Heart left ventricle (tissue), 16 donors: ENCODE measurements around the gene PGAP3. TPM values are rescaled to one million over a fixed set of nuclear protein-coding genes. Genes with fewer than 3 reads are reported as not detected.
A peak's percentile ranks its signal among the peaks of the same experiment; 100 is the strongest.

Experiments used
- ATAC-seq, 4 donors: fragments of 200-7000 bp; cut with Tn5 transposase; one replicate each; pipeline ENCODE4 v1.9.1; 2020 to 2022; ENCODE audit warnings: moderate library complexity in 4 of 4, mild to moderate bottlenecking in 3 of 4, moderate number of reproducible peaks in 1 of 4
- DNase-seq, 5 donors: peaks; one replicate each; pipeline ENCODE4 v3.0.0-alpha.2; 2020
- H3K27ac ChIP-seq, 12 donors: fragments of 200-600 bp; sonication (generic) in 4 of 12; one replicate each; pipeline versions ENCODE4 v1.5.0 to v1.8.0; 2016 to 2022; ENCODE audit warnings: mild to moderate bottlenecking in 2 of 12
- H3K27me3 ChIP-seq, 9 donors: fragments of 200-600 bp; sonication (generic) in 2 of 9; one replicate each; pipeline versions ENCODE4 v1.5.1 to v1.8.0; 2016 to 2022; ENCODE audit warnings: mild to moderate bottlenecking in 3 of 9
- H3K36me3 ChIP-seq, 9 donors: fragments of 200-600 bp; sonication (generic) in 2 of 9; one replicate each; pipeline versions ENCODE4 v1.5.0 to v1.8.0; 2018 to 2022; ENCODE audit warnings: mild to moderate bottlenecking in 2 of 9
- H3K4me1 ChIP-seq, 12 donors: fragments of 200-600 bp; sonication (generic) in 4 of 12; one replicate each; pipeline versions ENCODE4 v1.5.0 to v1.8.0; 2016 to 2022; ENCODE audit warnings: mild to moderate bottlenecking in 3 of 12
- H3K4me3 ChIP-seq, 12 donors: fragments of 200-600 bp; sonication (generic) in 4 of 12; one replicate each; pipeline versions ENCODE4 v1.5.0 to v1.8.0; 2017 to 2022; ENCODE audit warnings: mild to moderate bottlenecking in 9 of 12, moderate library complexity in 4 of 12
- H3K9me3 ChIP-seq, 12 donors: fragments of 200-600 bp; sonication (generic) in 4 of 12; one replicate each; pipeline versions ENCODE4 v1.5.0 to v1.8.0; 2016 to 2022; ENCODE audit warnings: mild to moderate bottlenecking in 1 of 12
- CTCF ChIP-seq, 12 donors: fragments of 200-600 bp; sonication (generic) in 4 of 12; IDR thresholded peaks; one replicate each; pipeline versions ENCODE4 v1.5.0 to v1.8.0; 2018 to 2022; ENCODE audit warnings: antibody characterized with exemption in 12 of 12, mild to moderate bottlenecking in 5 of 12
- POLR2A ChIP-seq, 2 donors: fragments of 450-650 bp; IDR thresholded peaks; one replicate each; pipeline ENCODE4 v1.6.1; 2017; ENCODE audit warnings: antibody characterized with exemption in 2 of 2, mild to moderate bottlenecking in 2 of 2, moderate library complexity in 2 of 2
- WGBS, 4 donors: extraction: QIAGEN DNeasy Blood & Tissue Kit in 2 of 4; methylation state at CpG; one replicate each; pipeline versions ENCODE4 v1.1.5 to v1.1.7; 2013 to 2018; 5-methylcytosine and 5-hydroxymethylcytosine counted together
- intact Hi-C, 10 donors: fragments of 100-400 bp; cut with DNase I; formaldehyde crosslinking; loops; one replicate each; pipeline versions ENCODE4 v1.11.1 to v1.14.2; 2022
- polyA plus RNA-seq, 2 donors: library from polyadenylated mRNA; stranded (reverse); fragments of 200-250 nt; gene quantifications; one replicate each; pipeline ENCODE4 v1.2.3, GENCODE V29; 2013
- total RNA-seq, 9 donors: library from RNA; depleted of rRNA in 2 of 9; stranded (reverse); fragments of >200 nt in 2 of 9; fragmentation: NEBNext Ultra II Directional in 3 of 9; extraction: Animal tissue kit (Norgen Biotek cat#: 25700) in 3 of 9; gene quantifications; one replicate each; pipeline versions ENCODE4 v1.1.0 to v1.2.4, GENCODE V29; 2016 to 2023
- donor health status: ischemic (EF 13 %, LVEDD 7.1; RV severe dilation, severe dysfunction).
- donor health status: healthy with polysubstance abuse.
- donor health status: DM: no; HTN: yes; CAD: no.
- donor health status: DM: no; HTN: no; CAD: no.
- donor health status: ischemic (EF 25% LVEDD 6.9; RV normal size, moderate dysfunction).
- donor health status: ischemic (EF 25% LVEDD 5.7; RV mildly dilated, moderate dysfunction).
- donor health status: healthy.
- donor health status: DM: yes; HTN: yes; CAD: no.
- donor health status: ischemic (EF 35%, LVEDD 5.7; RV mildly dilated, moderate dysfunction).
- donor health status: nonischemic (EF 11% LVEDD 7.7; RV severe dilation, severe dysfunction).
- donor health status: DM: yes; HTN: yes; CAD: no.
- donor health status: PGD.
- donor health status: ischemic (EF 29% LVEDD 5.4; RV normal size, mild dysfunction).
- donor health status: nonischemic (EF 23%, LVEDD 6.1; RV moderate dilation, normal function).

Gene PGAP3
- total and polyA plus RNA-seq, 11 donors = 8.0 to 18.8 (median 13.3) TPM

- peak overlapping the region in 4 of 12 donors; percentile 90 to 98 (median 90) for H3K27ac ChIP-seq
- no peaks in the 10 kb centered on the region for H3K36me3 ChIP-seq
- peaks cover 0 to 77% (median 37%) of the 10 kb centered on the region in 12 donors for H3K4me1 ChIP-seq
- no peak for ATAC-seq
- 74 to 86% (median 82%) methylated on average over 10 to 13 of the region's 13 CpGs for WGBS, 4 donors
- TF ChIP-seq POLR2A (IDR thresholded peaks at IDR 0.05) = no peak
- no peak for TF ChIP-seq CTCF (IDR thresholded peaks at IDR 0.05)
- peaks cover 0 to 24% (median 0%) of the 10 kb centered on the region in 9 donors for H3K27me3 ChIP-seq
- intact Hi-C loops = loop anchor here in 5 of 10 donors (5.0 to 10.0 kb wide), 4 partner anchors 36 to 79 kb away; partner anchors contain the start of genes STARD3 (in 2 of the 5) and PPP1R1B (in 1 of the 5)
- no peaks in the 10 kb centered on the region for H3K9me3 ChIP-seq
- no peak overlapping the region for H3K4me3 ChIP-seq
- peak in 1 of 5 donors; percentile 37 for DNase-seq
Measured at GRCh38 chr17:39673335-39674081, 14.3 kb downstream of the PGAP3 start.

GRCh38 chr17:39672522-39673334 lies 15.1 kb downstream of the PGAP3 start:
- DNase-seq (peak in 2 of 5 donors; percentile 21 to 51), ATAC-seq (no peak)
- peak overlapping the region in 11 of 12 donors; percentile 32 to 98 (median 86) for H3K27ac ChIP-seq
- peaks cover 0 to 78% (median 39%) of the 10 kb centered on the region in 12 donors for H3K4me1 ChIP-seq
- no peak overlapping the region for H3K4me3 ChIP-seq
- WGBS, 4 donors = 71 to 82% (median 80%) methylated on average over 13 to 15 of the region's 15 CpGs
- no peak for TF ChIP-seq CTCF (IDR thresholded peaks at IDR 0.05)
- no peak for TF ChIP-seq POLR2A (IDR thresholded peaks at IDR 0.05)
- H3K9me3 ChIP-seq = no peaks in the 10 kb centered on the region
- no peaks in the 10 kb centered on the region for H3K36me3 ChIP-seq
- H3K27me3 ChIP-seq = peaks cover 0 to 29% (median 7%) of the 10 kb centered on the region in 9 donors
- intact Hi-C loops = loop anchor here in 5 of 10 donors (5.0 to 10.0 kb wide), 4 partner anchors 35 to 80 kb away; partner anchors contain the start of genes STARD3 (in 2 of the 5) and PPP1R1B (in 1 of the 5)

GRCh38 chr17:39671651-39672521 lies 16.0 kb downstream of the PGAP3 start:
- Histone ChIP-seq H3K4me1 (peaks cover 0 to 83% (median 42%) of the 10 kb centered on the region in 12 donors), H3K36me3 (no peaks in the 10 kb centered on the region), H3K27ac (peak overlapping the region; percentile 56 to 98 (median 83)), H3K9me3 (no peaks in the 10 kb centered on the region), H3K27me3 (peaks cover 0 to 34% (median 11%) of the 10 kb centered on the region in 9 donors), H3K4me3 (no peak overlapping the region)
- peak; percentile 10 to 39 (median 19) for ATAC-seq
- WGBS, 4 donors = 36 to 54% (median 46%) methylated on average over 17 to 19 of the region's 19 CpGs
- peak in 4 of 5 donors; percentile 59 to 85 (median 80) for DNase-seq
- TF ChIP-seq POLR2A (IDR thresholded peaks at IDR 0.05) (no peak), CTCF (IDR thresholded peaks at IDR 0.05) (peak in 11 of 12 donors; percentile 27 to 62 (median 52))
- intact Hi-C loops = loop anchor here in 5 of 10 donors (5.0 to 10.0 kb wide), 4 partner anchors 35 to 80 kb away; partner anchors contain the start of genes STARD3 (in 2 of the 5) and PPP1R1B (in 1 of the 5)
